Stimulated activated CD4-positive, alpha-beta T cell treated with anti-CD3 and anti-CD28 coated beads, Interleukin-4, amount 100 ng/mL, for 48 hours (primary cell): ENCODE results near the gene SKIDA1.
A peak's percentile ranks its signal among the peaks of the same experiment; 100 is the strongest.
"Not testable (repeated sequence)": the region's sequence is repeated elsewhere in the genome, so short reads cannot be mapped to it uniquely, and the experiment has no call there.

Experiments used
- DNase-seq, 2 donors: peaks; one replicate each; pipeline ENCODE4 v3.0.0-alpha.2; 2020; ENCODE audit warnings: low read depth in 2 of 2

Gene SKIDA1

GRCh38 chr10:21525367-21526187 lies at the start of gene SKIDA1:
Gene SKIDA1 (minus strand): TSS chr10:21525682. CDS start chr10:21517822, 7,860 bp downstream.
- DNase-seq, result peak; percentile 50 to 66

- not testable (repeated sequence) for DNase-seq
Observed at GRCh38 chr10:21574514-21574913, 49.0 kb upstream of the SKIDA1 start.

- no peak for DNase-seq
Observed at GRCh38 chr10:21572578-21572977, 47.1 kb upstream of the SKIDA1 start.

DNA sequence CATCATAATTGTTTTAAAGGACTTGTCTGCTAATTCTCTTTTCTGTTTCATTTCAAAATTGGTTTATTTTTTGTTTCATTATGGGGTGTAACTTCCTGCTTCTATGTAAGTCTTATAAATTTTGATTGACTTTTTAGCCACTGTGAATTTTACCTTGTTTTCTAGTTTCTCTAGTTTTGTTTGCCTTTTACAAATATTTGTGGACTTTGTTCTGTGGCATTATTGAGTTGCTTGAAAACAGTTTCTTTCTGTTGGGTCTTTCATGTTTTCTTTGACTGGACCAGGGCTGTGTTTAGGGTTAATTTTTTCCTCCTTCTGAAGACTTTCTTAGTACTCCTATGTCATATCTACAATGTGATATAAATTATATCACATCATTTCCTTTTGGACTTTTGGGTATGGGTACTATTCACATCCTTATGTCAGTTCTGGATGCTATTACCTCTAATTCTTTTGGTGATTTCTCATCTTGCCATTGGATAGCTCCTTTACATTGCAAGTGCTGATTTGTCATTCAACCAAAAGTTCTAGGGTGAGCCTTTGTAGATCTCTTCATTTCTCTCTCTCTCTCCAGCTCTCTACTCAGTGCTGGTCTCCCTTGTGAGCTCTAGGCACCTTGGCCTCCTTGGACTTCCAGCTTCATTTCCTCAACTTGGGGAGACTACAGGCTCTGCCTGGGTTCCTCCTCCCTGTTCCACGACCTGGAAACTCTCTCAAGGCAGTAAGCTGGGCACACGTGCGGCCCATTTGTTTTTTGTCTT lies 45.5 kb upstream of the SKIDA1 start:
- no peak for DNase-seq

GRCh38 chr10:21558984-21559383 lies 33.5 kb upstream of the SKIDA1 start:
- not testable (repeated sequence) for DNase-seq

GRCh38 chr10:21556527-21556926 lies 31.0 kb upstream of the SKIDA1 start:
- no peak for DNase-seq

- DNase-seq, result no peak
Observed at GRCh38 chr10:21552638-21553037, 27.2 kb upstream of the SKIDA1 start.

DNA sequence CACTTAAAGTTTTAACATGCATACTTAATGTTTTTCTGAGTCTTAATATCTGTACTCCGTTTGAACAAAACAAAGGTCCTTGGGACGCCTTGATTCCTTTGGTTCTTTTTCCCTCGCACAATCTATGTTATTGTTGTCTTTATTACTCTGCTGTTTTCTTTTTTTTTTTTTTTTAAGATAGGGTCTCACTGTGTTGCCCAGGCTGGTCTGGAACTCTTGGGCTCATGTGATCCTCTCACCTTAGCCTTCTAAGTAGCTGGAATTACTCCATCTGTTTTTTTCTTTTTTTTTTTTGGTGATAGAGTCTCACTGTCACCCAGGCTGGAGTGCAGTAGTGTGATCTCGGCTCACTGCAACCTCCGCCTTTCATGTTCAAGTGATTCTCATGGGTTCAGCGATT lies 21.8 kb upstream of the SKIDA1 start:
- no peak for DNase-seq

DNA sequence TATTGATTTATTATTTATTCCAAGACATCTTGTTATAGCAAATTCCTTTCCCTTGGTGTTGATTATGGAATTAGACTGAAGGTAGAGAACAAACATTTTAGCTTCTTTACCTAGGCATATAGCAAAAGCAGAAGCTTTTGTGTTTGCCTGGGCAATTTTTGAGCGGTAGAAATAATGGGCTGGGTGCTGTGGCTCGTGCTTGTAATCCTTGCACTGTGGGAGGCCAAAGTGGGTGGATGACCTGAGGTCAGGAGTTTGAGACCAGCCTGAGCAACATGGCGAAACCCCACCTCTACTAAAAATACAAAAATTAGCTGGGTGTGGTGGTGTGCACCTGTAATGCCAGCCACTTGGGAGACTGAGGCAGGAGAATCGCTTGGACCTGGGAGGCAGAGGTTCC lies 15.2 kb upstream of the SKIDA1 start:
- DNase-seq, result not testable (repeated sequence)

DNA sequence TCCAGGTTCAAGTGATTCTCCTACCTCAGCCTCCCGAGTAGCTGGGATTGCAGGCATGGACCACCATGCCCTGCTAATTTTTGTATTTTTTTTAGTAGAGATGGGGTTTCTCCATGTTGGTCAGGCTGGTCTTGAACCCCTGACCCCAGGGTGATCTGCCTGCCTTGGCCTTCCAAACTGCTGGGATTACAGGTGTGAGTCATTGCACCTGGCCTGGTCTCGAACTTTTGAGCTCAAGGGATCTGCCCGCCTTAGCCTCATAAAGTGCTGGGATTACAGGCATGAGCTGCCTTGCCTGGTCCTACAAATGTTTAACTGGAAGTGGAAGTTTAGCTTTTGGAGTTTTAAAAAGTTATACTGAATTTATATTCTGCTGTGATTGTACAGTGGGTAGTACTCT lies 11.4 kb upstream of the SKIDA1 start:
- no peak for DNase-seq

- DNase-seq, result not testable (repeated sequence)
Observed at GRCh38 chr10:21535976-21536375, 10.5 kb upstream of the SKIDA1 start.

DNA sequence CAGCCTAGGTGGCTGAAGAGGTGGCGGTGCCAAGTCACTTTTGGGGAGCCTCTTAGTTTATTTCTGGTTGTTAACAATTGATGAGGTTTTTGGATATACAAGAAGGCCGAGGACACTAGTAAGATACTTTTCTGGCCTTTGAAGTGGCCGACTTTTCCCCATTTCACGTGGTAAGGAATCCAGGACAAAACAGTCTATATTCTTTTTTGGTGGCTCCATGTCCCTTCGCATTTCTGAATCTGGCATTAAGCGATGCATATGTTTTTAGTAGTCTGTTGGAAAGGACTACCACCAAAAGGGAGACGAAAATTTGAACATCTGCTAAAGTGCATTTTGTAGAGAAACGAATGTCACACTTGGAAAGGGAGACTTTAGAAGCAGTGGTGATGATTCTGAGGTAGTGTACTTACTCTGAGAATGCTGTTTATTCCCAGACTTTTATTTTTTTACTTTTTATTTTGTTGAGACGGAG lies 10.0 kb upstream of the SKIDA1 start:
- no peak for DNase-seq

DNA sequence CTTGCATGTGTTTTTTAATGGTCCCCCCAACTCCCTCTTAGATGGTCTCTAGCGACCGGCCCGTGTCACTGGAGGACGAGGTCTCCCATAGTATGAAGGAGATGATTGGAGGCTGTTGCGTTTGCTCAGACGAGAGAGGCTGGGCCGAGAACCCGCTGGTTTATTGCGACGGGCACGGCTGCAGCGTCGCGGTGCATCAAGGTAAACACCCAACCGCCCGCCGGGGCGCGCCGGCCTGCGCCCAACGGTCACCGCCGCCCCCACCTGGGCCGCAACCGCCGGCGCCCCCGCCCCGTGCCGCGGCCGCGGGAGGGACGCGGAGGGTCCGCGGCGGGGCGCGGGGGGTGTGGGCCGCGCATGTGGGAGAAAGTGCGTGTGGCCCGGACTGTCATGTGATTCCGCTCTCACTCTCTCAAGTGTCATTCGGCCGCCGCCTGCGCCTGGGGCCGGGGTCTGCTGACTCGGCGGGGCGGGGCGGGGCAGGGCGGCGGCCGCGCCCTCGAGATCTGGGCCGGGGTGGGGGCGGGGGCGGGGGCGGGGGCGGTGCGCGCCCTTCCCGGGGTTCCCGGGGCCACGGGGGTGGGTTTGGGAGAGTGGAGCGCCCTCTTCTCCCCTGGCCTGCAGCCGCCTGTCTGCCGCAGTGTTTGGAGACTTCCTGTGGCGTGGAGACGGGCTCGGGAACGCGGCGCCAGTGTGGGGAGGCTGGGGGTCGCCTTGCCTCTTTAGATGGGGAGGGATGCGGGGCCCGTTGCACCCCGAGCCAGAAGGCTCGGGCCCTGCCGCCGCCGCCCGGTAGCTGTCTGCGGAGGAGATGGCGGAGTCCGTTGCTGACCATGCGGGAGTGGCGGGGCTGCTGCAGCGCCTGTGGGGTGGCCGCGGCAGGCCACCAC lies 9.4 kb upstream of the SKIDA1 start:
- peak; percentile 24 to 40 for DNase-seq

GRCh38 chr10:21534280-21534586 lies 8.8 kb upstream of the SKIDA1 start:
- DNase-seq, result no peak

- DNase-seq, result peak; percentile 78 to 89
Observed at GRCh38 chr10:21533467-21534279, 8.2 kb upstream of the SKIDA1 start, which contains the start of gene MLLT10. Gene MLLT10 (plus strand): TSS chr10:21534232. CDS start chr10:21534645, 413 bp downstream.

GRCh38 chr10:21532694-21533466 lies 7.4 kb upstream of the SKIDA1 start:
- no peak for DNase-seq

DNA sequence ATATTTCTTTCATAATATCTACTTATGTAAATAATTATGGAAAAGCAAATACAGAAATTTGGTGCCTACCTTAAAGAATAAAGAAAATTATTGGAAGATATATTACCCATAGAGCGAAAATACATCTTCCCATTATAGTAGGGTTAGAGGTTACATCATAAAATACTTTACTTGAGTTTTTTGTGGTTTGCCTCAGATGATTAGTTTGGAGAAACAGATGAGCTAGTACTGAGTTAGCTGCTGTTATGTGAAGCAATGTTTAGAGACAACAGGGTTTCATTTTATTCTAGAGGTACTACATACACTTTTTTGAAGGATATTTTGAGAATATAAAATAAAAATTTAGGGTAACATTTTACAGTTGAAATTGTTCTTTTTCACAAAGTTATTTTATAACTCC lies 5.7 kb upstream of the SKIDA1 start:
- no peak for DNase-seq

- DNase-seq, result no peak
Observed at GRCh38 chr10:21530641-21531040, 5.2 kb upstream of the SKIDA1 start.

GRCh38 chr10:21530168-21530567 lies 4.7 kb upstream of the SKIDA1 start:
- no peak for DNase-seq
